GM23338 (cell line): ENCODE data around the gene UFD1. TPM values are rescaled to one million over a fixed set of nuclear protein-coding genes. Genes with fewer than 3 reads are reported as not detected.

Source experiments
- ATAC-seq: fragments of 200-7000 bp; cut with Tn5 transposase; 3 replicates; pipeline ENCODE4 v1.9.1; 2020
- DNase-seq: peaks from one replicate; pipeline ENCODE4 v3.0.0-alpha.2; 2015; ENCODE audit warnings: low spot score
- H2AFZ ChIP-seq: fragments of 200-600 bp; sonication (generic); 2 replicates; pipeline ENCODE4 v1.8.0; 2016; ENCODE audit warnings: antibody characterized with exemption, mild to moderate bottlenecking, moderate library complexity
- H3F3A ChIP-seq: fragments of 200-600 bp; sonication (generic); replicated peaks from 2 replicates; pipeline ENCODE4 v1.8.0; 2017; ENCODE audit warnings: antibody characterized with exemption, mixed run types, low read depth
- H3K27ac ChIP-seq: fragments of 200-600 bp; sonication (generic); 2 replicates; pipeline ENCODE4 v1.6.1; 2016; ENCODE audit warnings: low read depth
- H3K27me3 ChIP-seq: fragments of 200-600 bp; sonication (generic); 2 replicates; pipeline ENCODE4 v1.8.0; 2016; ENCODE audit warnings: mild to moderate bottlenecking, mixed run types, moderate library complexity; ENCODE audit not compliant: insufficient read depth
- H3K36me3 ChIP-seq: fragments of 200-600 bp; sonication (generic); 2 replicates; pipeline ENCODE4 v1.8.0; 2016; ENCODE audit warnings: mild to moderate bottlenecking; ENCODE audit not compliant: insufficient read depth
- H3K4me1 ChIP-seq: fragments of 200-600 bp; sonication (generic); 2 replicates; pipeline ENCODE4 v1.8.0; 2016; ENCODE audit warnings: mild to moderate bottlenecking, moderate library complexity; ENCODE audit not compliant: insufficient read depth
- H3K4me2 ChIP-seq: fragments of 200-600 bp; sonication (generic); 2 replicates; pipeline ENCODE4 v1.7.1; 2017; ENCODE audit warnings: mixed run types
- H3K4me3 ChIP-seq: fragments of 200-600 bp; sonication (generic); 2 replicates; pipeline ENCODE4 v1.6.1; 2016; ENCODE audit warnings: mixed run types
- H3K79me2 ChIP-seq: fragments of 200-600 bp; sonication (generic); replicated peaks from 2 replicates; pipeline ENCODE4 v1.8.0; 2017; ENCODE audit warnings: mild to moderate bottlenecking; ENCODE audit not compliant: insufficient read depth
- H3K9me2 ChIP-seq: fragments of 200-600 bp; sonication (generic); 2 replicates; pipeline ENCODE4 v1.8.0; 2017; ENCODE audit not compliant: insufficient read depth
- H4K20me1 ChIP-seq: fragments of 200-600 bp; sonication (generic); replicated peaks from 2 replicates; pipeline ENCODE4 v1.8.0; 2017; ENCODE audit warnings: mild to moderate bottlenecking; ENCODE audit not compliant: insufficient read depth
- H3K27ac Mint-ChIP-seq: 2 replicates; pipeline ENCODE4 v1.8.0; 2020; ENCODE audit warnings: inconsistent platforms, mild to moderate bottlenecking, moderate library complexity, mixed read lengths
- H3K27me3 Mint-ChIP-seq: 3 replicates; pipeline ENCODE4 v1.8.0; 2022; ENCODE audit warnings: low read depth, mild to moderate bottlenecking, moderate library complexity, mixed read lengths, inconsistent platforms; ENCODE audit not compliant: insufficient read depth, poor library complexity
- H3K36me3 Mint-ChIP-seq: 3 replicates; pipeline ENCODE4 v1.8.0; 2021; ENCODE audit warnings: low read depth, mild to moderate bottlenecking, inconsistent platforms, moderate library complexity, mixed read lengths
- H3K4me1 Mint-ChIP-seq: 3 replicates; pipeline ENCODE4 v1.8.0; 2020; ENCODE audit warnings: mild to moderate bottlenecking, inconsistent platforms, mixed read lengths
- H3K4me3 Mint-ChIP-seq: 3 replicates; pipeline ENCODE4 v1.8.0; 2021; ENCODE audit warnings: moderate library complexity, mild to moderate bottlenecking, inconsistent platforms, mixed read lengths
- H3K9me3 Mint-ChIP-seq: 3 replicates; pipeline ENCODE4 v1.8.0; 2020; ENCODE audit warnings: moderate library complexity, mild to moderate bottlenecking, inconsistent platforms, mixed read lengths
- CREB1 ChIP-seq: fragments of 250-450 bp; sonication (Bioruptor Pico); IDR thresholded peaks from 2 replicates; pipeline ENCODE4 v1.5.0; 2020; ENCODE audit warnings: low read depth, mild to moderate bottlenecking, moderate library complexity
- EZH2 ChIP-seq: fragments of 200-600 bp; sonication (generic); IDR thresholded peaks from one replicate; pipeline ENCODE4 v1.8.0; 2017; ENCODE audit warnings: antibody characterized with exemption, mild to moderate bottlenecking, low read depth; ENCODE audit not compliant: unreplicated experiment
- EZH2phosphoT487 ChIP-seq: fragments of 200-600 bp; sonication (generic); IDR thresholded peaks from one replicate; pipeline ENCODE4 v1.8.1; 2018; ENCODE audit warnings: antibody characterized with exemption; ENCODE audit not compliant: unreplicated experiment
- JUNB ChIP-seq: IDR thresholded peaks from one replicate; pipeline ENCODE4 v1.6.1; 2016; ENCODE audit warnings: antibody characterized with exemption; ENCODE audit not compliant: unreplicated experiment
- NANOG ChIP-seq: IDR thresholded peaks from 2 replicates; pipeline ENCODE4 v1.6.1; 2016; ENCODE audit warnings: antibody characterized with exemption, borderline replicate concordance
- ZNF114 ChIP-seq: fragments of 250-450 bp; sonication (Bioruptor Pico); IDR thresholded peaks from 2 replicates; pipeline ENCODE4 v1.5.0; 2020; ENCODE audit warnings: mild to moderate bottlenecking, moderate library complexity
- ZNF331 ChIP-seq: fragments of 250-450 bp; sonication (Bioruptor Pico); IDR thresholded peaks from 2 replicates; pipeline ENCODE4 v1.5.0; 2020; ENCODE audit warnings: low read depth, mild to moderate bottlenecking, moderate library complexity
- polyA plus RNA-seq: library from polyadenylated mRNA; unstranded; fragments of >200 nt; fragmentation: Nextera tagmentation; extraction: Ambion mirVana; gene quantifications from 2 replicates; pipeline ENCODE4 v1.2.1, GENCODE V29; 2016
- total RNA-seq: library from RNA; depleted of rRNA; stranded (reverse); fragments of >200 nt; shearing (Covaris generic); gene quantifications from 2 replicates; pipeline ENCODE4 v1.2.3, GENCODE V29; 2014
- TF ChIP-seq, protein P1 (sequence below): fragments of 250-450 bp; sonication (Bioruptor Pico); IDR thresholded peaks from 2 replicates; pipeline ENCODE4 v1.5.0; 2020; ENCODE audit warnings: mild to moderate bottlenecking, moderate library complexity
- TF ChIP-seq, protein P2 (sequence below): IDR thresholded peaks from one replicate; pipeline ENCODE4 v1.6.1; 2018; ENCODE audit warnings: antibody characterized with exemption; ENCODE audit not compliant: unreplicated experiment
- TF ChIP-seq, protein P3 (sequence below), 2 experiments: fragments of 200-600 bp in 1 of 2; sonication (generic) in 1 of 2; conservative IDR thresholded peaks; 2 replicates each; pipeline versions ENCODE4 v1.5.1 to v1.6.1; 2016 to 2017; ENCODE audit warnings: antibody characterized with exemption in 2 of 2, low read depth in 2 of 2, mild to moderate bottlenecking in 2 of 2, moderate library complexity in 1 of 2
- TF ChIP-seq, protein P4 (sequence below): IDR thresholded peaks from 2 replicates; pipeline ENCODE4 v1.6.1; 2016; ENCODE audit warnings: antibody characterized with exemption

The UFD1 gene
- total and polyA plus RNA-seq, 2 experiments from 2014 or later, result 53.5 to 93.8 TPM

DNA sequence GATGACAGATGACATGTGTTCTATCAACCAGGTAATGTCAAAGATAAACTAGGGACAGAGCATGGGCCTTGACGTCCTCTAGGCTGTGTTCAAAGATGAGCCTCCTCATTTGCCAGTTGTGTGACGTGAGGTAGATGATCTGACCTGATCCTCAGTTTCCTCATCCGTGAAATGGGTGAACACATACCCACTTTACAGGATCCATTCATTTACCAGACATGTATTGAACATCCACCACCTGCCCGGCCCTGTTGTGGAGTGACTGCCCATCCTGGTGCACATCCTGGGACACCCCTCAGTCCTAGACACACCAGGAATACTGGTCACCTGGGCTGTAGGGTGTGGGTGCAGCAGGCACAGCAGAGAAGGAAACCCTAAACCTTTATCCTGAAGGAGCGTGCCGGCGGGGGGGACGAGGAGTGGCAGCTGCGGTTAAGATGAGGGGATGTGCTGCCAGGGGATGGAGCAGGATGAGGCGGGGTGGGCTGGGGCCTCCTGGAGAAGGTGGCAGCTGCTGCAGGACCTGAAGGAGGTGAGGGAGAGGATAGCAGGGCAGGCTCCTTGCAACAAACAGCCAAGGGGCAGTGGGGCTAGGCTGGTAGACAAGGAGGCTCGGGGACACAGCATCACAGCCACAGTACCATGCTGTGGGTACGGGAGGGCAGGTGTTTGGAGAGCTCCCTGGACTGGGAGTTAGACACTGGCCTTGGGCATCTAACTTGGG lies 36.8 kb upstream of the UFD1 start:
- H3K36me3 Mint-ChIP-seq, result peaks cover 42% of the 10 kb centered on the region
- Histone ChIP-seq H3K79me2 (no peaks in the 10 kb centered on the region), H3F3A (no peaks in the 10 kb centered on the region), H3K4me3 (no peak overlapping the region), H4K20me1 (no peaks in the 10 kb centered on the region), H3K36me3 (no peaks in the 10 kb centered on the region), H3K4me1 (no peaks in the 10 kb centered on the region), H2AFZ (no peak overlapping the region), H3K27me3 (no peaks in the 10 kb centered on the region), H3K4me2 (no peak overlapping the region), H3K9me2 (no peaks in the 10 kb centered on the region), H3K27ac (no peak overlapping the region)
- no peaks in the 10 kb centered on the region; the same call in 2 of the 3 replicates for H3K4me1 Mint-ChIP-seq
- DNase-seq (no peak), ATAC-seq (no peak)
- H3K4me3 Mint-ChIP-seq, result no peak overlapping the region; the same call in 2 of the 3 replicates
- no peak overlapping the region for H3K27ac Mint-ChIP-seq
- H3K27me3 Mint-ChIP-seq, result peaks cover 7% of the 10 kb centered on the region
- TF ChIP-seq, protein P1, sequence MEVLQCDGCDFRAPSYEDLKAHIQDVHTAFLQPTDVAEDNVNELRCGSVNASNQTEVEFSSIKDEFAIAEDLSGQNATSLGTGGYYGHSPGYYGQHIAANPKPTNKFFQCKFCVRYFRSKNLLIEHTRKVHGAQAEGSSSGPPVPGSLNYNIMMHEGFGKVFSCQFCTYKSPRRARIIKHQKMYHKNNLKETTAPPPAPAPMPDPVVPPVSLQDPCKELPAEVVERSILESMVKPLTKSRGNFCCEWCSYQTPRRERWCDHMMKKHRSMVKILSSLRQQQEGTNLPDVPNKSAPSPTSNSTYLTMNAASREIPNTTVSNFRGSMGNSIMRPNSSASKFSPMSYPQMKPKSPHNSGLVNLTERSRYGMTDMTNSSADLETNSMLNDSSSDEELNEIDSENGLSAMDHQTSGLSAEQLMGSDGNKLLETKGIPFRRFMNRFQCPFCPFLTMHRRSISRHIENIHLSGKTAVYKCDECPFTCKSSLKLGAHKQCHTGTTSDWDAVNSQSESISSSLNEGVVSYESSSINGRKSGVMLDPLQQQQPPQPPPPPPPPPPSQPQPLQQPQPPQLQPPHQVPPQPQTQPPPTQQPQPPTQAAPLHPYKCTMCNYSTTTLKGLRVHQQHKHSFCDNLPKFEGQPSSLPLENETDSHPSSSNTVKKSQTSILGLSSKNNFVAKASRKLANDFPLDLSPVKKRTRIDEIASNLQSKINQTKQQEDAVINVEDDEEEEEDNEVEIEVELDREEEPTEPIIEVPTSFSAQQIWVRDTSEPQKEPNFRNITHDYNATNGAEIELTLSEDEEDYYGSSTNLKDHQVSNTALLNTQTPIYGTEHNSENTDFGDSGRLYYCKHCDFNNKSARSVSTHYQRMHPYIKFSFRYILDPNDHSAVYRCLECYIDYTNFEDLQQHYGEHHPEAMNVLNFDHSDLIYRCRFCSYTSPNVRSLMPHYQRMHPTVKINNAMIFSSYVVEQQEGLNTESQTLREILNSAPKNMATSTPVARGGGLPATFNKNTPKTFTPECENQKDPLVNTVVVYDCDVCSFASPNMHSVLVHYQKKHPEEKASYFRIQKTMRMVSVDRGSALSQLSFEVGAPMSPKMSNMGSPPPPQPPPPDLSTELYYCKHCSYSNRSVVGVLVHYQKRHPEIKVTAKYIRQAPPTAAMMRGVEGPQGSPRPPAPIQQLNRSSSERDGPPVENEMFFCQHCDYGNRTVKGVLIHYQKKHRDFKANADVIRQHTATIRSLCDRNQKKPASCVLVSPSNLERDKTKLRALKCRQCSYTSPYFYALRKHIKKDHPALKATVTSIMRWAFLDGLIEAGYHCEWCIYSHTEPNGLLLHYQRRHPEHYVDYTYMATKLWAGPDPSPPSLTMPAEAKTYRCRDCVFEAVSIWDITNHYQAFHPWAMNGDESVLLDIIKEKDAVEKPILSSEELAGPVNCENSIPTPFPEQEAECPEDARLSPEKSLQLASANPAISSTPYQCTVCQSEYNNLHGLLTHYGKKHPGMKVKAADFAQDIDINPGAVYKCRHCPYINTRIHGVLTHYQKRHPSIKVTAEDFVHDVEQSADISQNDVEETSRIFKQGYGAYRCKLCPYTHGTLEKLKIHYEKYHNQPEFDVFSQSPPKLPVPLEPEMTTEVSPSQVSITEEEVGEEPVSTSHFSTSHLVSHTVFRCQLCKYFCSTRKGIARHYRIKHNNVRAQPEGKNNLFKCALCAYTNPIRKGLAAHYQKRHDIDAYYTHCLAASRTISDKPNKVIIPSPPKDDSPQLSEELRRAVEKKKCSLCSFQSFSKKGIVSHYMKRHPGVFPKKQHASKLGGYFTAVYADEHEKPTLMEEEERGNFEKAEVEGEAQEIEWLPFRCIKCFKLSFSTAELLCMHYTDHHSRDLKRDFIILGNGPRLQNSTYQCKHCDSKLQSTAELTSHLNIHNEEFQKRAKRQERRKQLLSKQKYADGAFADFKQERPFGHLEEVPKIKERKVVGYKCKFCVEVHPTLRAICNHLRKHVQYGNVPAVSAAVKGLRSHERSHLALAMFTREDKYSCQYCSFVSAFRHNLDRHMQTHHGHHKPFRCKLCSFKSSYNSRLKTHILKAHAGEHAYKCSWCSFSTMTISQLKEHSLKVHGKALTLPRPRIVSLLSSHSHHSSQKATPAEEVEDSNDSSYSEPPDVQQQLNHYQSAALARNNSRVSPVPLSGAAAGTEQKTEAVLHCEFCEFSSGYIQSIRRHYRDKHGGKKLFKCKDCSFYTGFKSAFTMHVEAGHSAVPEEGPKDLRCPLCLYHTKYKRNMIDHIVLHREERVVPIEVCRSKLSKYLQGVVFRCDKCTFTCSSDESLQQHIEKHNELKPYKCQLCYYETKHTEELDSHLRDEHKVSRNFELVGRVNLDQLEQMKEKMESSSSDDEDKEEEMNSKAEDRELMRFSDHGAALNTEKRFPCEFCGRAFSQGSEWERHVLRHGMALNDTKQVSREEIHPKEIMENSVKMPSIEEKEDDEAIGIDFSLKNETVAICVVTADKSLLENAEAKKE (CRISPR knock-in tag), result no peak
- TF ChIP-seq CREB1 (CRISPR knock-in tag) (no peak), NANOG (no peak), ZNF114 (no peak), JUNB (no peak), EZH2phosphoT487 (no peak), ZNF331 (CRISPR knock-in tag) (no peak), EZH2 (no peak)
- TF ChIP-seq, protein P2, sequence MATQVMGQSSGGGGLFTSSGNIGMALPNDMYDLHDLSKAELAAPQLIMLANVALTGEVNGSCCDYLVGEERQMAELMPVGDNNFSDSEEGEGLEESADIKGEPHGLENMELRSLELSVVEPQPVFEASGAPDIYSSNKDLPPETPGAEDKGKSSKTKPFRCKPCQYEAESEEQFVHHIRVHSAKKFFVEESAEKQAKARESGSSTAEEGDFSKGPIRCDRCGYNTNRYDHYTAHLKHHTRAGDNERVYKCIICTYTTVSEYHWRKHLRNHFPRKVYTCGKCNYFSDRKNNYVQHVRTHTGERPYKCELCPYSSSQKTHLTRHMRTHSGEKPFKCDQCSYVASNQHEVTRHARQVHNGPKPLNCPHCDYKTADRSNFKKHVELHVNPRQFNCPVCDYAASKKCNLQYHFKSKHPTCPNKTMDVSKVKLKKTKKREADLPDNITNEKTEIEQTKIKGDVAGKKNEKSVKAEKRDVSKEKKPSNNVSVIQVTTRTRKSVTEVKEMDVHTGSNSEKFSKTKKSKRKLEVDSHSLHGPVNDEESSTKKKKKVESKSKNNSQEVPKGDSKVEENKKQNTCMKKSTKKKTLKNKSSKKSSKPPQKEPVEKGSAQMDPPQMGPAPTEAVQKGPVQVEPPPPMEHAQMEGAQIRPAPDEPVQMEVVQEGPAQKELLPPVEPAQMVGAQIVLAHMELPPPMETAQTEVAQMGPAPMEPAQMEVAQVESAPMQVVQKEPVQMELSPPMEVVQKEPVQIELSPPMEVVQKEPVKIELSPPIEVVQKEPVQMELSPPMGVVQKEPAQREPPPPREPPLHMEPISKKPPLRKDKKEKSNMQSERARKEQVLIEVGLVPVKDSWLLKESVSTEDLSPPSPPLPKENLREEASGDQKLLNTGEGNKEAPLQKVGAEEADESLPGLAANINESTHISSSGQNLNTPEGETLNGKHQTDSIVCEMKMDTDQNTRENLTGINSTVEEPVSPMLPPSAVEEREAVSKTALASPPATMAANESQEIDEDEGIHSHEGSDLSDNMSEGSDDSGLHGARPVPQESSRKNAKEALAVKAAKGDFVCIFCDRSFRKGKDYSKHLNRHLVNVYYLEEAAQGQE, result no peak
- TF ChIP-seq, protein P3, sequence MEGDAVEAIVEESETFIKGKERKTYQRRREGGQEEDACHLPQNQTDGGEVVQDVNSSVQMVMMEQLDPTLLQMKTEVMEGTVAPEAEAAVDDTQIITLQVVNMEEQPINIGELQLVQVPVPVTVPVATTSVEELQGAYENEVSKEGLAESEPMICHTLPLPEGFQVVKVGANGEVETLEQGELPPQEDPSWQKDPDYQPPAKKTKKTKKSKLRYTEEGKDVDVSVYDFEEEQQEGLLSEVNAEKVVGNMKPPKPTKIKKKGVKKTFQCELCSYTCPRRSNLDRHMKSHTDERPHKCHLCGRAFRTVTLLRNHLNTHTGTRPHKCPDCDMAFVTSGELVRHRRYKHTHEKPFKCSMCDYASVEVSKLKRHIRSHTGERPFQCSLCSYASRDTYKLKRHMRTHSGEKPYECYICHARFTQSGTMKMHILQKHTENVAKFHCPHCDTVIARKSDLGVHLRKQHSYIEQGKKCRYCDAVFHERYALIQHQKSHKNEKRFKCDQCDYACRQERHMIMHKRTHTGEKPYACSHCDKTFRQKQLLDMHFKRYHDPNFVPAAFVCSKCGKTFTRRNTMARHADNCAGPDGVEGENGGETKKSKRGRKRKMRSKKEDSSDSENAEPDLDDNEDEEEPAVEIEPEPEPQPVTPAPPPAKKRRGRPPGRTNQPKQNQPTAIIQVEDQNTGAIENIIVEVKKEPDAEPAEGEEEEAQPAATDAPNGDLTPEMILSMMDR (conservative IDR thresholded peaks at IDR 0.05; ENCODE audit: low read depth in 2 of 2), result no peak
- TF ChIP-seq, protein P4, sequence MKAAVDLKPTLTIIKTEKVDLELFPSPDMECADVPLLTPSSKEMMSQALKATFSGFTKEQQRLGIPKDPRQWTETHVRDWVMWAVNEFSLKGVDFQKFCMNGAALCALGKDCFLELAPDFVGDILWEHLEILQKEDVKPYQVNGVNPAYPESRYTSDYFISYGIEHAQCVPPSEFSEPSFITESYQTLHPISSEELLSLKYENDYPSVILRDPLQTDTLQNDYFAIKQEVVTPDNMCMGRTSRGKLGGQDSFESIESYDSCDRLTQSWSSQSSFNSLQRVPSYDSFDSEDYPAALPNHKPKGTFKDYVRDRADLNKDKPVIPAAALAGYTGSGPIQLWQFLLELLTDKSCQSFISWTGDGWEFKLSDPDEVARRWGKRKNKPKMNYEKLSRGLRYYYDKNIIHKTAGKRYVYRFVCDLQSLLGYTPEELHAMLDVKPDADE, result no peak
- no peaks in the 10 kb centered on the region for H3K9me3 Mint-ChIP-seq
